Urothelium cell line (cell line): ENCODE results near the gene FLT1.

ENCODE experiments used
- DNase-seq: peaks from one replicate; pipeline ENCODE4 v3.0.0; 2011; ENCODE audit warnings: low spot score, mixed read lengths
- FAIRE-seq: peaks from 2 replicates; lab custom pipeline; 2011; peaks lifted over from hg19 to GRCh38; lab: Jason Lieb, UNC

FLT1 gene

GRCh38 chr13:28432816-28433560 is 61.9 kb downstream of the FLT1 start:
- FAIRE-seq (no peak), DNase-seq (no peak)

- DNase-seq, result no peak
These were observed 65.1 kb downstream of the FLT1 start for GRCh38 chr13:28429685-28430290.

DNA sequence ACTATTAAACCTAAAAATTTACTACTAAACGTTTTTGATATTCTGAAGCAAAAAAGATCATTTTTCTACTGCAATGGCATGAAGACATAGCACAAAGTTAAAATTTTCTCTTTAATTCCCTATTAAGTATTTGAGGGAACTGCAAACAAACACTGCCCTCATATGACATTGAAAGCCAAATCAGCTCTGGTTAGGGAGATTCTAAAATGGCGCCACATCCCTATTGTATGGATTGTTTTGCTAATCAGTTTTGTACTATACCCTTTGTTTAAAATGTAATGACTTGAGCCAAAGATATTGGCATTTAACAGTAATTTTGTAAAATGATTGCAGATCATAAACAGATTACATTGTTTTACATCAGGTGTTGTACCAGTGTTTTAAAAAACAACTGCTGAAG is 65.8 kb downstream of the FLT1 start:
- FAIRE-seq (no peak), DNase-seq (no peak)

More at GRCh38 chr13:28429685-28430290, 65.1 kb downstream of the FLT1 start:
- FAIRE-seq, result no peak

DNA sequence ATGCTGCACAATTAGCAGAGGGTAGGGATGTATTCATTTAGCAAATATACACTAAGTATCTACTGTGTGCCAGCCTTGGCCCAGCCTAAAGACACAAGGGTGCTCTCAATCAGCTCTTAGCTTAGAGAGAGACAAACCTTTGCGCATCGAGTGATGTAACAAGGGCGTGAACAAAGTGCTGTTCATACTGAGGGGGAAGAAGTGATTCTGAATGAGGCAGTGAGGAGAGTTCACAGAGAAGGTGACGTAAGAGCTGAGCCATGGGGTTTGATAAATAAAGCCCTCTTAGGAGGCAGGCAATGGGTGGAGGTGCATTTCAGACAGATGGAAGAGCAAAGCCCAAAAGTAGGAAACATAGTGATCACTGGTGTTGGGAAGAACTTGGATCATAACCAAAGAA is 68.5 kb downstream of the FLT1 start:
- DNase-seq, result no peak

GRCh38 chr13:28425793-28426192 is 69.1 kb downstream of the FLT1 start:
- no peak for DNase-seq
- no peak for FAIRE-seq

More for the DNA sequence above, 68.5 kb downstream of the FLT1 start:
- FAIRE-seq, result no peak

GRCh38 chr13:28424541-28424940 is 70.4 kb downstream of the FLT1 start:
- DNase-seq (no peak), FAIRE-seq (no peak)

- no peak for DNase-seq
- FAIRE-seq, result no peak
These were observed 71.9 kb downstream of the FLT1 start for GRCh38 chr13:28423010-28423409.

- FAIRE-seq (no peak), DNase-seq (no peak)
These were observed 73.1 kb downstream of the FLT1 start for GRCh38 chr13:28421676-28422410.

DNA sequence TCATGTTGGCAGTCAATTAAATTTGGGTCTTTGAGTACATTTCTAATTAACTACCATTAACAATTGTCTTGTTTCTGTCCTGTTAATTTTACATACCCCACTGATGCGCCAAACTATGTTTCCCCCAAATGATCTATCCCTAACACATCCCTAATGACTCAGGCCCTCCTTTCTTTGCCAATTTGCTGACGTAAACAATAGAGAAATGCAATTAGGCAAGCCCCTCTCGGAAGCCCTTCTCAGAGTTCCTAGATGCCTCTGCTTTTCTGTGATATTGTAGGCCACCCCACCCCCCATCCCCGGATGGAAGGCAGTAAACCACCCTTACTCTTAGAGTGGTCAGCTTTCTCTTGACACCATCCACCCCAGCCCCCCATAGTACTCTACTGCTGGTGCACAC is 74.2 kb downstream of the FLT1 start:
- DNase-seq (no peak), FAIRE-seq (no peak)

DNA sequence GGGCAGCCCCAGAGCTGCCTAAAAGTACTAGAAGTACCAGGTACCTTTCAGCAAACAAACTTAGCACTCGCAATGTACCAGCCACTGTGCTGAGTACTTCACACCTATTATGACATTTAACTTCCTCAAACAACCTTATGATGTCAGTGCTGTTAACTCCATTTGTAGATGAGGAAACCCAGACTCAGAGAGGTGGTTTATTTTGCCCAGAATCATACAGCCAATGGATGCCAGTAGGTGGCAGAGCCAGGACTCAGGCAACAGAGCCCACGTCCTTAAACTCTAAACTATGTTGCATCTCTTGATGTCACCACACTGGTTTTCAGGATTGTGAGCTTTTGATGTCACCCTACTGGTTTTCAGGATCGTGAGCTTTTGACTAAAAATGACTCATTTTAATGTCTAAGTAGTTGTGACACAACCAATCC is 78.9 kb downstream of the FLT1 start:
- no peak for DNase-seq
- no peak for FAIRE-seq

DNA sequence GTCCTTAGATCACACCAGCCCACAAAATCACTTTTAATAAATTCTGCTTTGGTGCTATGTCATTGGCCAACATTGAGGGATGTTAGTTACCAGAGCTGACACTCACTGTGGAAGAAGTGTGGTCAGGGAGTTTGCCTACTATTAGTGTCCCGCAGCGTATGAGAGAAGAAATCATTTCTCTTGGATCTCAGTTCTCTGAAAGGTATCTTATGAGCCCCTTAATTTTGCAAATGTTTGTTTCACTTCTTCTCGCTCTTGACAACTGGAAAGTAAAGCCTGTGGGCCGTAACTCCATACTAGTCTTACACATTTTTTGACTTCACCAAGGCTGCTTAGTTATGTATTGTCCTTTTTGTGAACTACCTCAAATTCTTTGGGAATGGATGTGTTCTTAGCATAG is 80.9 kb downstream of the FLT1 start:
- DNase-seq (no peak), FAIRE-seq (no peak)

- DNase-seq (no peak), FAIRE-seq (no peak)
These were observed 81.9 kb downstream of the FLT1 start for GRCh38 chr13:28412981-28413380.

DNA sequence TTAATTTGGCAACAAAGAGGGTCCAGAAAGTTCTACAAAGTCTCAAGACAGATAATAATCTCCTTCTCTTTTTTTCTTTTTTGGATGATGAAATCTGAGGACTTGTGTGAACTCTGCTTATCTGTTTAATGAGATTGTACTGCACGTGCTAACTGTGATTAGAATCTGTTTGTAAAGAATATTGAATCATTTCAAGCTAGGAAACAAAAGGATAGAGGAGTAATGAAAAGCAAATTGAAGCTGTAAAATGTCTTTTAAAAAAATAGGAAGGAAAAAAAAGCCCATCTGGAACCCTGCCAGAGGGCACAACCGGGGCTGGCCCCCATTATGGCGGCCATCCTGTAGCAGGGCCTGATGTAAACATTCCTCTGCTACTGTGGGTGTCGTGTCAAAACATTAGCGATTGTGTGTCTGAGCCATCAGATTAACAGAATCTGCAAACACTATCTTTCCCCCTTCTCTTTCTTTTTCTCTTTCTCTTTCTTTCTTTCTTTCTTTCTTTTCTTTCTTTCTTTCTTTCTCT is 83.0 kb downstream of the FLT1 start:
- no peak for DNase-seq
- FAIRE-seq, result no peak

GRCh38 chr13:28410096-28410495 is 84.8 kb downstream of the FLT1 start:
- DNase-seq (no peak), FAIRE-seq (no peak)

DNA sequence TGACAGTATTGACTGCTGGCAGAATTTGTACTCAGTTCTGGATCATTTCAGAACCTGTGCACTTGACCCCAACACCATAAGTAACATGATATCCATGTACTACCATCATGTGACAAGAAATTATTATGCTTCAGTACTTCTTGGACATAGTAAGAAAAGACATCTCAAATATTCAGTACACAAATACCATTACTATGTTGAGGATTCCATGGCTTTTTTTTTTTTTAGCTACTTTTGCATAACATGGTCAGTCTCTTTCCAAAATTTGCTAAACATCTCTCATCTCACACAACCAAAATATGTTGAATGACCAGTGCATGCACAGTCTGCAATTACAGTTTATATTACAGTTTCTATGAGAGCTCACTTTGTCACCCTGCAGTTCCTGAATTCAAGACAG is 85.3 kb downstream of the FLT1 start:
- FAIRE-seq, result no peak

GRCh38 chr13:28408863-28409262 is 86.1 kb downstream of the FLT1 start:
- no peak for DNase-seq
- no peak for FAIRE-seq

More for the DNA sequence above, 85.3 kb downstream of the FLT1 start:
- no peak for DNase-seq

DNA sequence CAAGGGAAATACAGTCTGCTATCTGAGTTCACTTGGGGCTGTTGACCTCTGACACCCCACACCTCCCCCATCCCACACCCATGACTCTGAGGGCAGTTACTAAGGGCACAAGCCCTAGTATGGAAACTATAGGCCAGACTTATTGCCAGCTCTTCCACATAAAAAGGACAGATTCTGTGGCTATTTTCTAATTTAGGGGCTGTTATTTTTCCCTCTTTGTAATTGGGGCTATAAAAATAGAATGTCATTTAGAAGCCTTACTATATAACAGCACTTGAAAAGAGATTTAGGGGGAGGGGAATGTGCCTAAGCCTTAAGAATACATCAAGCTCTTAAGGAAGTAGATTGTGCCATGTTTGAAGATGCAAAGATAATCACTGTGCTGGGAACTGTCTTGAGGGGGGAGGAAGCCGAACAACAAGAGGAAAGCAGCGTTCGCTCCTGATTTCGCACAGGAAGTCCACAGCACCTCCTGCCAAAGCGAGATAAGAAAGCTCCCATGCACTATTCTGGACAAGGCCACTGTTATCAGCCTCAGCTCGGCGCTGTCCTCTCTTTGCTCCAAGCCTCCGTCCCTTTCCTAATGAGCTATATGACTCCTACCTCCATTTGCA is 86.6 kb downstream of the FLT1 start:
- DNase-seq, result no peak
- FAIRE-seq, result no peak

DNA sequence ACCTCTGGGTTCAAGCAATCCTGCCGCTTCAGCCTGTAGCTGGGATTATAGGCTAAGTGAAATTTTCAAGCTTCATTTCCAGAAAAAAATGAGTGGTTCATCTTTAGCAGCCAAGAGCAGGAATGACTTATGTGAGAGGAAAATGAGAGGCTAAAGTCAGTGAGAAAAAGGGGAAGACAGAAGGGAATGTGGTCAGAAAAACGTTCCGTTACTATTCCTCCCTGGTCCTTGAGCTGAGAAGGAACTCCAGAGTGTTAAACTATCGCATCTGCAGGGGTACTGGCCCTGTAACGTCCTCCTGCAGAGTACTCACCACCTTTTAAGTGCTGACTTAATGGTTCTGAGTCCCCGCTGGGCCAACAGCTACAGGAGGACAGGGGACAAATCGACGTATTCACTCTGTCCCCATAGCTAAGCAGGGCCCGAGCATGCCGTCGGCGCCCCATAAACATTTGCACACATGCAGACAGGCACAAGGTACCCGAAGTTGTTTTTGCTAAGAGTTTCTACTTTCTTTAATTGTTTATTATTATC is 88.1 kb downstream of the FLT1 start:
- DNase-seq, result no peak
- FAIRE-seq, result no peak

DNA sequence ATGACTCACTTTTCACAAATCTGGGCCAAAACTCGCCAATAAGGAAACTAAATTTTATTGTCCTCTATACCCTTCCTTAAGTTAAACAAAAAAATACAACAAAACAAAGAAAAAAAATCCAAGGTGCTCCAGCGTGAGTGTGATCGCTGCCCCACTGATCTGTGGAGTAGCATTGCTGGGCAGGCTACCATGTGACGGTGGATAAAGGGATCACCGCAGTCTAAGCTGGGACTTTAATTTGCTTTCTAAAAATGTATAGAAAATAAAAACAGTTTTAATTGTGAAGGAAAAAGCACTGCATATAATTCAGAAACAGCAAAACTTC is 92.9 kb downstream of the FLT1 start:
- FAIRE-seq (no peak), DNase-seq (no peak)

GRCh38 chr13:28401303-28402056 is 93.4 kb downstream of the FLT1 start:
- no peak for FAIRE-seq
- DNase-seq, result no peak
